Nasal cavity respiratory epithelium epithelial cell of viscerocranial mucosa (primary cell): Measurements from ENCODE around the gene SENP5. TPM values are rescaled to one million over a fixed set of nuclear protein-coding genes. Genes with fewer than 3 reads are reported as not detected.

Experiments
- total RNA-seq: library from RNA; depleted of rRNA; stranded (reverse); fragments of >200 nt; gene quantifications from 2 replicates; pipeline ENCODE4 v1.2.3, GENCODE V29; 2014

SENP5 gene
- total RNA-seq, result 42.7 and 56.4 TPM in 2 replicates

DNA sequence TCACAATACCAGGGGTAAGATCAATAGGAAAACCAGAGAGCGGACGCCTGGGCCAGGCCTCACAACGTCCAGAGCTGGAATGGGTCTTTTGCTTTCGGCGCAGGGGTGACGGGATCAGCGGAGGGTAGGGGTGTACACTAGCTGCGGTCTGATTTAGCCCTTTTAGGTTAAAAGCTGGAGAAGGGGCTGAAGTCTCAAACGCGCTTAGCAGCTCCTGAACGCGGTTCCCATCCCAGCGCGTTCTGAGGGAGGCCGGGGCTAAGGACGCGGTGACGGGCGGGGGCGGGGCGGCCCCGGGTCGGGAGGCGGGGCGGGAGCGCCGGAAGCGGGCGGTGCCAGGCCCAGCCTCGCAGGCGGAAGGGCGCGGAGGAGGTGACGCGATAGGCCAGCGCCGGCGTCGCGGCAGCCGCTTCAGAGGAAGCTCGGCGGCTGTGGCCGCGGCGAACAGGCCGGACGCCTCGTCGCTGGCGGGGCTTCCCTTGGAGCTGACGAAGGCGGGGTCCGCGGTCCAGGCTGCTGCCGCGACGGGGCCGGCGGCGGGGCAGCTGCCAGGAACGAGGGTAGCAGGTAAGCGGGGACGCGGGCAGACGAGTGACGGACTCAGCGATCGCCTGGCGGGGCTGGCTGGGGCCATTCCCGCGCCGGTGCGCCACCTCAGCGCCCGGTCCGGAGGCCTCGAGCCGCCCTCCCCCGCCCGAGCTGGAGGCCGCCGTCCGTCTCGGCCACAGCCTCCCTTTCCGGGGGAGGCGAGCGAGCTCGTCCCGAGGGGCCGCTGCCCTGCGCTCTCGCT, at the start of gene SENP5:
TSS of gene SENP5 (plus strand) at position 414 of the 790 bp plus-strand sequence. CDS start 17,262 bp downstream, outside the sequence.

GRCh38 chr3:196942226-196942914, 74.7 kb downstream of the SENP5 start, which contains the start of gene NCBP2:
NCBP2 (minus strand) TSS chr3:196942528; CDS start chr3:196942503, 25 bp downstream.

GRCh38 chr3:196968233-196969133, 100.8 kb downstream of the SENP5 start, which contains the start of gene PIGZ:
PIGZ (minus strand) TSS chr3:196968833; CDS start chr3:196952031, 16,802 bp downstream.

Other genes starting within 250 kb of the SENP5 start
- gene NRROS, start 228.2 kb upstream of the SENP5 start, total RNA-seq, result 0.07 TPM in 1 of 2 replicates, not detected in the other
- gene CEP19, start 155.7 kb upstream of the SENP5 start, total RNA-seq, result 1.4 and 2.6 TPM in 2 replicates
- gene PIGX, start 155.5 kb upstream of the SENP5 start, total RNA-seq, result 24.9 and 33.5 TPM in 2 replicates
- 40.7 and 136 TPM in 2 replicates for gene PAK2, start 128.1 kb upstream of the SENP5 start, total RNA-seq
- gene NCBP2, start 74.6 kb downstream of the SENP5 start, total RNA-seq, result 91.8 and 91.9 TPM in 2 replicates
- 0.34 and 1.3 TPM in 2 replicates for gene PIGZ, start 100.9 kb downstream of the SENP5 start, total RNA-seq
- 1.0 and 24.5 TPM in 2 replicates for gene MELTF, start 161.9 kb downstream of the SENP5 start, total RNA-seq